DND-41 (cell line): ENCODE measurements around the gene DNAH10.

Experiments used
- ATAC-seq: fragments of 200-7000 bp; cut with Tn5 transposase; 3 replicates; pipeline ENCODE4 v1.9.1; 2021; ENCODE audit warnings: low read depth; ENCODE audit not compliant: insufficient read depth
- DNase-seq: peaks from one replicate; pipeline ENCODE4 v3.0.0-alpha.2; 2020
- H2AFZ ChIP-seq: 2 replicates; pipeline ENCODE4 v1.6.0; 2012; ENCODE audit warnings: low read depth, low read length
- H3K27ac ChIP-seq: 2 replicates; pipeline ENCODE4 v1.5.1; 2012; ENCODE audit warnings: low read length, inconsistent platforms
- H3K27me3 ChIP-seq: fragments of 200-600 bp; sonication (generic); 2 replicates; pipeline ENCODE4 v1.6.0; 2012; ENCODE audit warnings: low read length, mild to moderate bottlenecking, inconsistent platforms; ENCODE audit not compliant: insufficient read depth, poor library complexity
- H3K36me3 ChIP-seq: 2 replicates; pipeline ENCODE4 v1.5.1; 2012; ENCODE audit warnings: low read length, inconsistent platforms; ENCODE audit not compliant: insufficient read depth
- H3K4me1 ChIP-seq: 2 replicates; pipeline ENCODE4 v1.5.1; 2012; ENCODE audit warnings: mild to moderate bottlenecking, low read length; ENCODE audit not compliant: insufficient read depth
- H3K4me2 ChIP-seq: 2 replicates; pipeline ENCODE4 v1.6.0; 2012; ENCODE audit warnings: mild to moderate bottlenecking, moderate library complexity, low read length, inconsistent platforms; ENCODE audit not compliant: insufficient read depth
- H3K4me3 ChIP-seq, 2 experiments: fragments of 200-600 bp in 1 of 2; shearing (Covaris generic) in 1 of 2; 2 replicates each; pipeline ENCODE4 v1.5.1; 2012 to 2016; ENCODE audit warnings: inconsistent platforms in 2 of 2, low read length in 2 of 2, mild to moderate bottlenecking in 2 of 2, low read depth in 1 of 2, moderate library complexity in 1 of 2
- H3K79me2 ChIP-seq: 2 replicates; pipeline ENCODE4 v1.6.0; 2012; ENCODE audit warnings: low read length, inconsistent platforms; ENCODE audit not compliant: insufficient read depth
- H3K9ac ChIP-seq: 2 replicates; pipeline ENCODE4 v1.6.0; 2012; ENCODE audit warnings: low read depth, mild to moderate bottlenecking, inconsistent platforms, low read length, moderate library complexity
- H3K9me3 ChIP-seq: 2 replicates; pipeline ENCODE4 v1.5.1; 2012; ENCODE audit warnings: low read length, moderate library complexity, mild to moderate bottlenecking, inconsistent platforms; ENCODE audit not compliant: insufficient read depth, severe bottlenecking
- H4K20me1 ChIP-seq: 2 replicates; pipeline ENCODE4 v1.6.0; 2012; ENCODE audit warnings: low read length; ENCODE audit not compliant: insufficient read depth
- EZH2 ChIP-seq: IDR thresholded peaks from 3 replicates; pipeline ENCODE4 v1.6.1; 2012; ENCODE audit warnings: borderline replicate concordance, low read depth, mild to moderate bottlenecking, moderate library complexity, low read length, inconsistent platforms; ENCODE audit not compliant: severe bottlenecking
- TF ChIP-seq, protein P1 (sequence below): IDR thresholded peaks from 2 replicates; pipeline ENCODE4 v1.5.1; 2012; ENCODE audit warnings: borderline replicate concordance, low read length, moderate library complexity, mild to moderate bottlenecking; ENCODE audit not compliant: poor library complexity, severe bottlenecking; ENCODE audit errors: extremely low read depth

DNAH10 gene

DNA sequence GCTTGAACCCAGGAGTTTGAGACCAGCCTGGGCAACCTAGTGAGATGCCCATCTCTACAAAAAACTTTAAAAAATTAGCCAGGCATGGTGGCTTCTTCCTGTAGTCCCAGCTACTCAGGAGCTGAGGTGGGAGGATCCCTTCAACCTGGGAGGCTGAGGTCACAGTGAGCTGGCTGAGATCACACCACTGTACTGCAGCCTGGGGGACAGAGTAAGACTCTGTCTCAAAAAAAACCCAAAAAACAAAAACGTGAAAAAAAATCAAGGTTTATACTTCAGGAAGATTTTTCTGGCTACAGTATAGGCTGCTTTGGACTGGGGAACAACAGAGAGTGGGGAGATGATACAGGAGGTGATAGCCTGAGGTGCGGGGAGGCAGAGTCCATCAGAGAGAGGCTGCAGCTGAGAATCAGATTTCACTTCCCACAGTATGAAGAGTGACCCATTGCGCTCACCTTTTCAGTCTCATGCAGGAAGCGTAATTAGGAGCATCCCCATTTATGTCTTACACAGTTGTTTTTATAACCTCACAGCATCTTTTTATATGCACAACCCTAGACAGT lies 28.9 kb downstream of the DNAH10 start:
- no peaks in the 10 kb centered on the region for H3K36me3 ChIP-seq
- TF ChIP-seq, protein P1, sequence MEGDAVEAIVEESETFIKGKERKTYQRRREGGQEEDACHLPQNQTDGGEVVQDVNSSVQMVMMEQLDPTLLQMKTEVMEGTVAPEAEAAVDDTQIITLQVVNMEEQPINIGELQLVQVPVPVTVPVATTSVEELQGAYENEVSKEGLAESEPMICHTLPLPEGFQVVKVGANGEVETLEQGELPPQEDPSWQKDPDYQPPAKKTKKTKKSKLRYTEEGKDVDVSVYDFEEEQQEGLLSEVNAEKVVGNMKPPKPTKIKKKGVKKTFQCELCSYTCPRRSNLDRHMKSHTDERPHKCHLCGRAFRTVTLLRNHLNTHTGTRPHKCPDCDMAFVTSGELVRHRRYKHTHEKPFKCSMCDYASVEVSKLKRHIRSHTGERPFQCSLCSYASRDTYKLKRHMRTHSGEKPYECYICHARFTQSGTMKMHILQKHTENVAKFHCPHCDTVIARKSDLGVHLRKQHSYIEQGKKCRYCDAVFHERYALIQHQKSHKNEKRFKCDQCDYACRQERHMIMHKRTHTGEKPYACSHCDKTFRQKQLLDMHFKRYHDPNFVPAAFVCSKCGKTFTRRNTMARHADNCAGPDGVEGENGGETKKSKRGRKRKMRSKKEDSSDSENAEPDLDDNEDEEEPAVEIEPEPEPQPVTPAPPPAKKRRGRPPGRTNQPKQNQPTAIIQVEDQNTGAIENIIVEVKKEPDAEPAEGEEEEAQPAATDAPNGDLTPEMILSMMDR, result no peak
- TF ChIP-seq EZH2, result no peak
- H3K4me1 ChIP-seq, result no peaks in the 10 kb centered on the region
- no peak overlapping the region for H3K4me3 ChIP-seq
- no peak overlapping the region for H2AFZ ChIP-seq
- no peaks in the 10 kb centered on the region for H3K9me3 ChIP-seq
- H3K4me2 ChIP-seq, result no peak overlapping the region
- H3K9ac ChIP-seq, result no peak overlapping the region
- no peaks in the 10 kb centered on the region for H3K79me2 ChIP-seq
- DNase-seq (no peak), ATAC-seq (no peak)
- H4K20me1 ChIP-seq, result no peaks in the 10 kb centered on the region
- no peak overlapping the region for H3K27ac ChIP-seq
- H3K27me3 ChIP-seq, result no peaks in the 10 kb centered on the region

DNA sequence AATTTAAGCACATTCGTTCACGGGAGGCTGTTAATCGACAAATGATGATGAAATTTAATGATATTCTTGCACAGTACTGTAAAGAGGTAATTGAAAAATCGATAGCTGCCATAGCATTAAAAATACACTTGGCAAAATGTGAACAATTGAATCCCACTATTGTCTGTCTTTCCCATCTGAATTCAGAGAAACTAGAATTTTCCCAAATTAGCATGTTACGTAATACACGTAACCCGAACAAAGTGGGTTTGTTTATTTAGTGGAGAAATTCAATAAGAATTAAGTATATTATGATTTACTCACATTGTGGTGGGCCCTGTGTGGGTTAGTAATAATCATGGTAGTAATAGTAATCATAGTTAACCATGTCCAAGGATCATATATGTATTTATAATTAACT lies 31.9 kb downstream of the DNAH10 start:
- H3K4me2 ChIP-seq, result no peak overlapping the region
- H3K27me3 ChIP-seq, result no peaks in the 10 kb centered on the region
- no peaks in the 10 kb centered on the region for H3K79me2 ChIP-seq
- no peak overlapping the region for H3K27ac ChIP-seq
- H4K20me1 ChIP-seq, result no peaks in the 10 kb centered on the region
- no peak overlapping the region for H3K9ac ChIP-seq
- no peak for DNase-seq
- TF ChIP-seq, protein P1, result no peak
- no peak for TF ChIP-seq EZH2
- no peak overlapping the region for H2AFZ ChIP-seq
- H3K4me3 ChIP-seq, result no peak overlapping the region
- H3K9me3 ChIP-seq, result no peaks in the 10 kb centered on the region
- H3K4me1 ChIP-seq, result no peaks in the 10 kb centered on the region
- ATAC-seq, result no peak
- no peaks in the 10 kb centered on the region for H3K36me3 ChIP-seq

DNA sequence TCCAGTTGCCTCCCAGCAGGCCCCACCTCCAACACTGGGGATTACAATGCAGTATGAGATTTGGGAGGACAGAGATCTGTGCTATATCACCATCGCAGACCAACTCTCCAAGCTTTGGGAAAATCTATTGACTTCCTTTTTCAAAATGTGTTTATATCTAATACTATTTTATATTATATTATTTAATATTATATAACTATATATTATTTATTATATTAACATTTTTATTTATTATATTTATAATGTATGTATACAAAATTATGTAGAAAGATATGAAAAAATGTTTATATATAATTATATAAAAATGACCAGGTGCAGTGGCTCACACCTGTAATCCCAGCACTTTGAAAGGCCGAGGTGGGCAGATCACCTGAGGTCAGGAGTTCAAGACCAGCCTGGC lies 36.4 kb downstream of the DNAH10 start:
- H3K36me3 ChIP-seq, result no peaks in the 10 kb centered on the region
- ATAC-seq (no peak), DNase-seq (no peak)
- H3K4me1 ChIP-seq, result no peaks in the 10 kb centered on the region
- no peak overlapping the region for H2AFZ ChIP-seq
- H4K20me1 ChIP-seq, result no peaks in the 10 kb centered on the region
- no peak overlapping the region for H3K27ac ChIP-seq
- no peaks in the 10 kb centered on the region for H3K27me3 ChIP-seq
- no peak overlapping the region for H3K4me3 ChIP-seq
- no peaks in the 10 kb centered on the region for H3K9me3 ChIP-seq
- no peak overlapping the region for H3K4me2 ChIP-seq
- H3K79me2 ChIP-seq, result no peaks in the 10 kb centered on the region
- TF ChIP-seq, protein P1, result no peak
- TF ChIP-seq EZH2, result no peak
- H3K9ac ChIP-seq, result no peak overlapping the region

DNA sequence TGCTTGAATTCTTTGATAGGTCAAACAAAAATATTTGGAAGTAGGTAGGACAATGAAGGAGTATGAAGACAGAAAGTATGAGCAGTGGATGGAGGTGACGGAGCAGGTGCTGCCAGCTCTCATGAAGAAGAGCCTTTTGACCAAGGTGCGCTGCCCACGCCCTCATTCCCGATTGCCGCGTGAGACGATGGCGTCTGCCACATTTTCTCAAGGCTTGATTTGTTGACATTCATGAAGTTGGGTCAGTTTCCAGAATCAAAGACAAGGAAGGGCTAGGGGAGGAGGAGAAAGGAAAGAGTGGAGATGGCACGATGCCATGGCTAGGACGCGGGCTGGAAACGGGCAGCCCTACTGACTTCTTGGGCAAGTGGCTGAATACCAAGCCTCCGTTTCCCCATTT lies 37.1 kb downstream of the DNAH10 start:
- H2AFZ ChIP-seq, result no peak overlapping the region
- H3K79me2 ChIP-seq, result no peaks in the 10 kb centered on the region
- TF ChIP-seq, protein P1, result no peak
- TF ChIP-seq EZH2, result no peak
- no peak overlapping the region for H3K4me3 ChIP-seq
- H3K36me3 ChIP-seq, result no peaks in the 10 kb centered on the region
- H3K4me2 ChIP-seq, result no peak overlapping the region
- ATAC-seq, result no peak
- H3K9ac ChIP-seq, result no peak overlapping the region
- H3K4me1 ChIP-seq, result no peaks in the 10 kb centered on the region
- H3K27me3 ChIP-seq, result no peaks in the 10 kb centered on the region
- no peak overlapping the region for H3K27ac ChIP-seq
- H4K20me1 ChIP-seq, result no peaks in the 10 kb centered on the region
- H3K9me3 ChIP-seq, result no peaks in the 10 kb centered on the region
- no peak for DNase-seq
